ENCODE results near the gene CDCP2.

DNA sequence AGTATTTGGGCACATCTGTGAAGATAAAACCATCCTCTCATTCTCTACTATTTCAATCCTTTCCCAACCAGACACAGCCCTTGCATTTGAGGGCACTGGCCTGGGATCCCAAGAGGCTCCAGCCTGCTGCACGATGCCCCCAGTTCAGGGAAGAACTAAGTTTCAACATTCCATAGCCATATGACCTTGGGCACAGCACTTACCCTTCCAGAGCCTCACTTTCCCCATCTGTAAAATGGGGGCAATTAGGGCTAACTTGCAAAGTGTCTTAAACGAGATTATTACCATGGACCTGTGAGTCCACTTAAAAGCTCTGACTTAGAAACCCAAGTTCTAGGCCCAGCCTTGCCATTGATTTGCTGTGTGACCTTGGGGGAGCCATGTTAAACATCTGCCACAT is 22.9 kb downstream of the CDCP2 start:
- no peak for TF ChIP-seq EZH2 (IDR thresholded peaks at IDR 0.05; ENCODE audit: borderline replicate concordance, low read length)
- TF ChIP-seq, protein P1, sequence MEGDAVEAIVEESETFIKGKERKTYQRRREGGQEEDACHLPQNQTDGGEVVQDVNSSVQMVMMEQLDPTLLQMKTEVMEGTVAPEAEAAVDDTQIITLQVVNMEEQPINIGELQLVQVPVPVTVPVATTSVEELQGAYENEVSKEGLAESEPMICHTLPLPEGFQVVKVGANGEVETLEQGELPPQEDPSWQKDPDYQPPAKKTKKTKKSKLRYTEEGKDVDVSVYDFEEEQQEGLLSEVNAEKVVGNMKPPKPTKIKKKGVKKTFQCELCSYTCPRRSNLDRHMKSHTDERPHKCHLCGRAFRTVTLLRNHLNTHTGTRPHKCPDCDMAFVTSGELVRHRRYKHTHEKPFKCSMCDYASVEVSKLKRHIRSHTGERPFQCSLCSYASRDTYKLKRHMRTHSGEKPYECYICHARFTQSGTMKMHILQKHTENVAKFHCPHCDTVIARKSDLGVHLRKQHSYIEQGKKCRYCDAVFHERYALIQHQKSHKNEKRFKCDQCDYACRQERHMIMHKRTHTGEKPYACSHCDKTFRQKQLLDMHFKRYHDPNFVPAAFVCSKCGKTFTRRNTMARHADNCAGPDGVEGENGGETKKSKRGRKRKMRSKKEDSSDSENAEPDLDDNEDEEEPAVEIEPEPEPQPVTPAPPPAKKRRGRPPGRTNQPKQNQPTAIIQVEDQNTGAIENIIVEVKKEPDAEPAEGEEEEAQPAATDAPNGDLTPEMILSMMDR (conservative IDR thresholded peaks at IDR 0.05 in 1 of 2, IDR thresholded peaks at IDR 0.05 in 1 of 2; ENCODE audit: extremely low read depth in 1 of 2, insufficient read depth in 1 of 2, low read depth in 1 of 2, low read length in 2 of 2) = no peak
